MM.1S (cell line): ENCODE results near the gene ZNF691.
"Not testable (repeated sequence)": the region's sequence is repeated elsewhere in the genome, so short reads cannot be mapped to it uniquely, and the experiment has no call there.

Source experiments
- EZH2 ChIP-seq: fragments of 300-600 bp; sonication (generic); optimal IDR thresholded peaks from 2 replicates; pipeline ENCODE3; 2017; ENCODE audit warnings: low read depth, mild to moderate bottlenecking, antibody characterized with exemption, low read length, mixed read lengths
- EZH2phosphoT487 ChIP-seq: fragments of 300-600 bp; sonication (generic); IDR thresholded peaks from 2 replicates; pipeline ENCODE4 v1.6.1; 2018; ENCODE audit warnings: antibody characterized with exemption, low read length
- TF ChIP-seq, protein P1 (sequence below): fragments of 300-600 bp; sonication (generic); IDR thresholded peaks from 2 replicates; pipeline ENCODE4 v1.5.1; 2016; ENCODE audit warnings: antibody characterized with exemption, low read length, mixed read lengths

DNA sequence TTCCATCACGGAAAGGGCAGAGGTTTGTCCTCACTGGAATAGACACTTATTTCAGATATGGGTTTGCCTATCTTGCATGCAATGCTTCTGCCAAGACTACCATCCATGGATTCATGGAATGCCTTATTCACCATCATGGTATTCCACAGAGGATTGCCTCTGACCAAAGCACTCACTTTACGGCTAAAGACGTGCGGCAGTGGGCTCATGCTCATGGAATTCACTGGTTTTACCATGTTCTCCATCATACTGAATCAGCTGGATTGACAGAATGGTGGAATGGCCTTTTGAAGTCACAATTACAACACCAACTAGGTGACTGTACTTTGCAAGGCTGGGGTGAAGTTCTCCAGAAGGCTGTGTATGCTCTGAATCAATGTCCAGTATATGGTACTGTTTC is 22.1 kb downstream of the ZNF691 start:
- TF ChIP-seq, protein P1, sequence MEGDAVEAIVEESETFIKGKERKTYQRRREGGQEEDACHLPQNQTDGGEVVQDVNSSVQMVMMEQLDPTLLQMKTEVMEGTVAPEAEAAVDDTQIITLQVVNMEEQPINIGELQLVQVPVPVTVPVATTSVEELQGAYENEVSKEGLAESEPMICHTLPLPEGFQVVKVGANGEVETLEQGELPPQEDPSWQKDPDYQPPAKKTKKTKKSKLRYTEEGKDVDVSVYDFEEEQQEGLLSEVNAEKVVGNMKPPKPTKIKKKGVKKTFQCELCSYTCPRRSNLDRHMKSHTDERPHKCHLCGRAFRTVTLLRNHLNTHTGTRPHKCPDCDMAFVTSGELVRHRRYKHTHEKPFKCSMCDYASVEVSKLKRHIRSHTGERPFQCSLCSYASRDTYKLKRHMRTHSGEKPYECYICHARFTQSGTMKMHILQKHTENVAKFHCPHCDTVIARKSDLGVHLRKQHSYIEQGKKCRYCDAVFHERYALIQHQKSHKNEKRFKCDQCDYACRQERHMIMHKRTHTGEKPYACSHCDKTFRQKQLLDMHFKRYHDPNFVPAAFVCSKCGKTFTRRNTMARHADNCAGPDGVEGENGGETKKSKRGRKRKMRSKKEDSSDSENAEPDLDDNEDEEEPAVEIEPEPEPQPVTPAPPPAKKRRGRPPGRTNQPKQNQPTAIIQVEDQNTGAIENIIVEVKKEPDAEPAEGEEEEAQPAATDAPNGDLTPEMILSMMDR = not testable (repeated sequence)
- TF ChIP-seq EZH2phosphoT487, EZH2: not testable (repeated sequence)
